Left ventricle myocardium inferior (tissue), 1 donor: ENCODE results near the gene OPCML. TPM values are rescaled to one million over a fixed set of nuclear protein-coding genes. Genes with fewer than 3 reads are reported as not detected.

Experiments
- DNase-seq: peaks from one replicate; pipeline ENCODE4 v3.0.0-alpha.2; 2020
- H3K27ac ChIP-seq: fragments of 200-600 bp; replicated peaks from 2 replicates; pipeline ENCODE4 v1.8.0; 2021
- H3K27me3 ChIP-seq: fragments of 200-600 bp; 2 replicates; pipeline ENCODE4 v1.8.0; 2021; ENCODE audit warnings: low read depth
- H3K36me3 ChIP-seq: fragments of 200-600 bp; 2 replicates; pipeline ENCODE4 v1.8.0; 2021
- H3K4me1 ChIP-seq: fragments of 200-600 bp; 2 replicates; pipeline ENCODE4 v1.8.0; 2021
- H3K4me3 ChIP-seq: fragments of 200-600 bp; 2 replicates; pipeline ENCODE4 v1.8.0; 2021; ENCODE audit warnings: mild to moderate bottlenecking, moderate library complexity
- H3K9me3 ChIP-seq: fragments of 200-600 bp; replicated peaks from 2 replicates; pipeline ENCODE4 v1.8.0; 2021
- CTCF ChIP-seq: fragments of 200-600 bp; IDR thresholded peaks from 2 replicates; pipeline ENCODE4 v1.8.0; 2021; ENCODE audit warnings: antibody characterized with exemption, mild to moderate bottlenecking, borderline replicate concordance
- intact Hi-C: fragments of 100-400 bp; cut with micrococcal nuclease; formaldehyde crosslinking; loops from one replicate; pipeline ENCODE4 v1.11.0; 2022
- total RNA-seq: library from RNA; stranded (reverse); fragmentation: NEBNext Ultra II Directional; extraction: Animal tissue kit (Norgen Biotek cat#: 25700); gene quantifications from one replicate; pipeline ENCODE4 v1.2.1, GENCODE V29; 2021
- donor health status: DM: no; HTN: yes; CAD: no; lungs with severe emphysema.

The OPCML gene
- total RNA-seq, 1 donor from 2014 or later = 0.63 TPM

- peaks cover 31% of the 10 kb centered on the region for H3K27me3 ChIP-seq
- no peaks in the 10 kb centered on the region for H3K9me3 ChIP-seq
- H3K36me3 ChIP-seq = no peaks in the 10 kb centered on the region
- no peak for DNase-seq
- H3K4me3 ChIP-seq = no peak overlapping the region
- no peak overlapping the region for H3K27ac ChIP-seq
- intact Hi-C loops = loop anchor here (10.0 kb wide), 1 partner anchor 702 kb away; no protein-coding TSS in a partner anchor
- TF ChIP-seq CTCF = no peak
- H3K4me1 ChIP-seq = peaks cover 13% of the 10 kb centered on the region
Measured at GRCh38 chr11:133133050-133133449, 399.3 kb downstream of the OPCML start.

- no peaks in the 10 kb centered on the region for H3K4me1 ChIP-seq
- DNase-seq = no peak
Measured at GRCh38 chr11:133127741-133128140, 404.6 kb downstream of the OPCML start.

GRCh38 chr11:133123796-133124195 is 408.5 kb downstream of the OPCML start:
- Histone ChIP-seq H3K36me3 (no peaks in the 10 kb centered on the region), H3K27ac (no peak overlapping the region), H3K4me1 (peaks cover 10% of the 10 kb centered on the region), H3K9me3 (no peaks in the 10 kb centered on the region), H3K27me3 (peaks cover 39% of the 10 kb centered on the region), H3K4me3 (no peak overlapping the region)
- TF ChIP-seq CTCF = no peak
- intact Hi-C loops = no loop called here
- no peak for DNase-seq

More at GRCh38 chr11:133127741-133128140, 404.6 kb downstream of the OPCML start:
- TF ChIP-seq CTCF = no peak
- intact Hi-C loops = no loop called here
- H3K27me3 ChIP-seq = peaks cover 57% of the 10 kb centered on the region
- no peak overlapping the region for H3K4me3 ChIP-seq
- H3K27ac ChIP-seq = no peak overlapping the region
- H3K9me3 ChIP-seq = no peaks in the 10 kb centered on the region
- no peaks in the 10 kb centered on the region for H3K36me3 ChIP-seq

- no peak overlapping the region for H3K4me3 ChIP-seq
- no peaks in the 10 kb centered on the region for H3K9me3 ChIP-seq
- peaks cover 35% of the 10 kb centered on the region for H3K27me3 ChIP-seq
- peaks cover 14% of the 10 kb centered on the region for H3K4me1 ChIP-seq
- no peak for TF ChIP-seq CTCF
- no peak for DNase-seq
- no peaks in the 10 kb centered on the region for H3K36me3 ChIP-seq
- H3K27ac ChIP-seq = no peak overlapping the region
- intact Hi-C loops = no loop called here
Measured at GRCh38 chr11:133123366-133123765, 408.9 kb downstream of the OPCML start.

GRCh38 chr11:133122256-133122655 is 410.0 kb downstream of the OPCML start:
- TF ChIP-seq CTCF = no peak
- intact Hi-C loops = no loop called here
- no peak for DNase-seq

More at GRCh38 chr11:133122256-133122655, 410.0 kb downstream of the OPCML start:
- H3K4me3 ChIP-seq = no peak overlapping the region
- H3K27me3 ChIP-seq = peaks cover 25% of the 10 kb centered on the region
- H3K36me3 ChIP-seq = no peaks in the 10 kb centered on the region
- no peaks in the 10 kb centered on the region for H3K9me3 ChIP-seq
- peaks cover 25% of the 10 kb centered on the region for H3K4me1 ChIP-seq
- H3K27ac ChIP-seq = no peak overlapping the region
